ENCODE measurements around the gene NOTCH1. TPM values are rescaled to one million over a fixed set of nuclear protein-coding genes. Genes with fewer than 3 reads are reported as not detected.
A peak's percentile ranks its signal among the peaks of the same experiment; 100 is the strongest.

Gene NOTCH1
- total RNA-seq, 1 experiment from 2014 or later = 95.6 TPM

DNA sequence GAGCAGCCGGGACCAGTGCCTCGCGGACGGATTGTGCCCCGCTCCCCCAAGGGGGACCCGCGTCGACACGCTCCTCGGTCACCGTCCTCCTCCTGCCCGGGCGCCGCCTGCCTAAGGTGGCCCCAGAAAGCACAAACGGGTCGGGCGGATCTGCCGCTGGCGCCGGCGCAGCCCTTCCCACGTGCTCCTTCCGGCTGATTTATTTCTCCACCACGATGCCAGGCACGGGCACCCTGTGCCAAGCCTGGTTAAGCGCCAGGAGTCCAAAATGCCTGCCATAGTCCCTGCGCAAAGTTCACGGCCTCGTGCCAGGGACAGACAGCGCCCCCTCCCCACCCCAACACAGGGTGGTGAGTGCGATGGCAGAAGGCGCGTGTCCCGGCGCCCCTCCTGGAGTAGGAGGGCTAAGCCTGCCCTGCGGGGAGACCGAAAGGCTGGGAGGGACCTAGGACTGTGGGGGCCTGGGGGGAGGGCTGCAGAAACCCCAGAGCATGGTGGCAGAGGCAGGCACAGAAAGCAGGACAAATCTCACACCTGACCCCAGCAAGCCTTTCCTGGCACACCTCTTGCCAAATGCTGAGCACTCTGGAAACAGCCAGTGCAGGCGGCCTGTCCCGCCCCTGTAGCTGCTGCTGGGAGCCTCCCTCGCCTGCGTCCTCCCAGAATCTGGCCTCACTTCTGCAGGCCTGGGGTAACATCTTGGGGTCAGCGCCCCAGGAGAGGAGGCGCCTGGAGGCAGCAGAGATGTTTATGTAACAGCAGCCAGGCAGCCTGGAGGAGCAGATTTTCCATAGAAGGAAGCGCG is 1.1 kb upstream of the NOTCH1 start:
- Mint-ChIP-seq H3K4me1 (peaks cover 50% of the 10 kb centered on the region), H3K4me3 (peak overlapping the region; percentile 73), H3K36me3 (no peaks in the 10 kb centered on the region), H3K9me3 (no peaks in the 10 kb centered on the region), H3K27ac (peak overlapping the region; percentile 95), H3K27me3 (ENCODE audit: low read depth) (no peaks in the 10 kb centered on the region)
- ChIA-PET CTCF (interaction anchor here (0.5 to 2.8 kb wide), 7 partner anchors 10 to 132 kb away, joined by 3 to 17 read pairs (median 5); no protein-coding TSS in a partner anchor), POLR2A (interaction anchor here (0.6 to 1.1 kb wide), 4 partner anchors 26 to 79 kb away, joined by 3 read pairs; no protein-coding TSS in a partner anchor)
- peak; percentile 8 for ATAC-seq
- DNase-seq (ENCODE audit: low spot score) = no peak
- no peak for TF ChIP-seq NFATC4 (CRISPR knock-in tag; IDR thresholded peaks at IDR 0.05)
- no peak for TF ChIP-seq ZNF317 (CRISPR knock-in tag; IDR thresholded peaks at IDR 0.05; ENCODE audit: borderline replicate concordance, low read depth)
- peak; percentile 49; the same call in 1 of the 2 replicates for TF ChIP-seq ZNF263 (CRISPR knock-in tag; IDR thresholded peaks at IDR 0.05; ENCODE audit: low read depth)
- TF ChIP-seq MXD4 (CRISPR knock-in tag; IDR thresholded peaks at IDR 0.05; ENCODE audit: borderline replicate concordance) = no peak
- 0 out of 2 replicates have a peak, but pooled peaks have one; percentile 21 for TF ChIP-seq MYBL2 (CRISPR knock-in tag; IDR thresholded peaks at IDR 0.05)
- TF ChIP-seq FOXP1 (CRISPR knock-in tag; IDR thresholded peaks at IDR 0.05; ENCODE audit: borderline replicate concordance) = peak; percentile 76; the same call in 1 of the 2 replicates
- no peak for TF ChIP-seq GRHL2 (CRISPR knock-in tag; IDR thresholded peaks at IDR 0.05; ENCODE audit: insufficient replicate concordance, severe bottlenecking)
- TF ChIP-seq NFYB (CRISPR knock-in tag; conservative IDR thresholded peaks at IDR 0.05; ENCODE audit: low read depth) = no peak
- TF ChIP-seq, protein P1, sequence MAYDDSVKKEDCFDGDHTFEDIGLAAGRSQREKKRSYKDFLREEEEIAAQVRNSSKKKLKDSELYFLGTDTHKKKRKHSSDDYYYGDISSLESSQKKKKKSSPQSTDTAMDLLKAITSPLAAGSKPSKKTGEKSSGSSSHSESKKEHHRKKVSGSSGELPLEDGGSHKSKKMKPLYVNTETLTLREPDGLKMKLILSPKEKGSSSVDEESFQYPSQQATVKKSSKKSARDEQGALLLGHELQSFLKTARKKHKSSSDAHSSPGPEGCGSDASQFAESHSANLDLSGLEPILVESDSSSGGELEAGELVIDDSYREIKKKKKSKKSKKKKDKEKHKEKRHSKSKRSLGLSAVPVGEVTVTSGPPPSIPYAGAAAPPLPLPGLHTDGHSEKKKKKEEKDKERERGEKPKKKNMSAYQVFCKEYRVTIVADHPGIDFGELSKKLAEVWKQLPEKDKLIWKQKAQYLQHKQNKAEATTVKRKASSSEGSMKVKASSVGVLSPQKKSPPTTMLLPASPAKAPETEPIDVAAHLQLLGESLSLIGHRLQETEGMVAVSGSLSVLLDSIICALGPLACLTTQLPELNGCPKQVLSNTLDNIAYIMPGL (CRISPR knock-in tag; IDR thresholded peaks at IDR 0.05) = 0 out of 2 replicates have a peak, but pooled peaks have one; percentile 15
- TF ChIP-seq SOX15 (CRISPR knock-in tag; IDR thresholded peaks at IDR 0.05) = no peak
- TF ChIP-seq, protein P2, sequence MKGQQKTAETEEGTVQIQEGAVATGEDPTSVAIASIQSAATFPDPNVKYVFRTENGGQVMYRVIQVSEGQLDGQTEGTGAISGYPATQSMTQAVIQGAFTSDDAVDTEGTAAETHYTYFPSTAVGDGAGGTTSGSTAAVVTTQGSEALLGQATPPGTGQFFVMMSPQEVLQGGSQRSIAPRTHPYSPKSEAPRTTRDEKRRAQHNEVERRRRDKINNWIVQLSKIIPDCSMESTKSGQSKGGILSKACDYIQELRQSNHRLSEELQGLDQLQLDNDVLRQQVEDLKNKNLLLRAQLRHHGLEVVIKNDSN (CRISPR knock-in tag; IDR thresholded peaks at IDR 0.05) = peak; percentile 60; the same call in 1 of the 2 replicates
- TF ChIP-seq RELA (CRISPR knock-in tag; IDR thresholded peaks at IDR 0.05; ENCODE audit: borderline replicate concordance) = peak; percentile 80
- no peak for TF ChIP-seq NFE2L1 (CRISPR knock-in tag; IDR thresholded peaks at IDR 0.05)
- TF ChIP-seq SMAD3 (CRISPR knock-in tag; IDR thresholded peaks at IDR 0.05; ENCODE audit: borderline replicate concordance) = no peak
- TF ChIP-seq HMGA2 (CRISPR knock-in tag; IDR thresholded peaks at IDR 0.05) = no peak
- TF ChIP-seq, protein P3, sequence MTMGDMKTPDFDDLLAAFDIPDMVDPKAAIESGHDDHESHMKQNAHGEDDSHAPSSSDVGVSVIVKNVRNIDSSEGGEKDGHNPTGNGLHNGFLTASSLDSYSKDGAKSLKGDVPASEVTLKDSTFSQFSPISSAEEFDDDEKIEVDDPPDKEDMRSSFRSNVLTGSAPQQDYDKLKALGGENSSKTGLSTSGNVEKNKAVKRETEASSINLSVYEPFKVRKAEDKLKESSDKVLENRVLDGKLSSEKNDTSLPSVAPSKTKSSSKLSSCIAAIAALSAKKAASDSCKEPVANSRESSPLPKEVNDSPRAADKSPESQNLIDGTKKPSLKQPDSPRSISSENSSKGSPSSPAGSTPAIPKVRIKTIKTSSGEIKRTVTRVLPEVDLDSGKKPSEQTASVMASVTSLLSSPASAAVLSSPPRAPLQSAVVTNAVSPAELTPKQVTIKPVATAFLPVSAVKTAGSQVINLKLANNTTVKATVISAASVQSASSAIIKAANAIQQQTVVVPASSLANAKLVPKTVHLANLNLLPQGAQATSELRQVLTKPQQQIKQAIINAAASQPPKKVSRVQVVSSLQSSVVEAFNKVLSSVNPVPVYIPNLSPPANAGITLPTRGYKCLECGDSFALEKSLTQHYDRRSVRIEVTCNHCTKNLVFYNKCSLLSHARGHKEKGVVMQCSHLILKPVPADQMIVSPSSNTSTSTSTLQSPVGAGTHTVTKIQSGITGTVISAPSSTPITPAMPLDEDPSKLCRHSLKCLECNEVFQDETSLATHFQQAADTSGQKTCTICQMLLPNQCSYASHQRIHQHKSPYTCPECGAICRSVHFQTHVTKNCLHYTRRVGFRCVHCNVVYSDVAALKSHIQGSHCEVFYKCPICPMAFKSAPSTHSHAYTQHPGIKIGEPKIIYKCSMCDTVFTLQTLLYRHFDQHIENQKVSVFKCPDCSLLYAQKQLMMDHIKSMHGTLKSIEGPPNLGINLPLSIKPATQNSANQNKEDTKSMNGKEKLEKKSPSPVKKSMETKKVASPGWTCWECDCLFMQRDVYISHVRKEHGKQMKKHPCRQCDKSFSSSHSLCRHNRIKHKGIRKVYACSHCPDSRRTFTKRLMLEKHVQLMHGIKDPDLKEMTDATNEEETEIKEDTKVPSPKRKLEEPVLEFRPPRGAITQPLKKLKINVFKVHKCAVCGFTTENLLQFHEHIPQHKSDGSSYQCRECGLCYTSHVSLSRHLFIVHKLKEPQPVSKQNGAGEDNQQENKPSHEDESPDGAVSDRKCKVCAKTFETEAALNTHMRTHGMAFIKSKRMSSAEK (CRISPR knock-in tag; IDR thresholded peaks at IDR 0.05; ENCODE audit: borderline replicate concordance) = peak; percentile 63; the same call in 1 of the 2 replicates
- TF ChIP-seq, protein P4, sequence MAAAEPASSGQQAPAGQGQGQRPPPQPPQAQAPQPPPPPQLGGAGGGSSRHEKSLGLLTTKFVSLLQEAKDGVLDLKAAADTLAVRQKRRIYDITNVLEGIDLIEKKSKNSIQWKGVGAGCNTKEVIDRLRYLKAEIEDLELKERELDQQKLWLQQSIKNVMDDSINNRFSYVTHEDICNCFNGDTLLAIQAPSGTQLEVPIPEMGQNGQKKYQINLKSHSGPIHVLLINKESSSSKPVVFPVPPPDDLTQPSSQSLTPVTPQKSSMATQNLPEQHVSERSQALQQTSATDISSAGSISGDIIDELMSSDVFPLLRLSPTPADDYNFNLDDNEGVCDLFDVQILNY (CRISPR knock-in tag; IDR thresholded peaks at IDR 0.05) = 0 out of 2 replicates have a peak, but pooled peaks have one; percentile 26
- TF ChIP-seq, protein P5, sequence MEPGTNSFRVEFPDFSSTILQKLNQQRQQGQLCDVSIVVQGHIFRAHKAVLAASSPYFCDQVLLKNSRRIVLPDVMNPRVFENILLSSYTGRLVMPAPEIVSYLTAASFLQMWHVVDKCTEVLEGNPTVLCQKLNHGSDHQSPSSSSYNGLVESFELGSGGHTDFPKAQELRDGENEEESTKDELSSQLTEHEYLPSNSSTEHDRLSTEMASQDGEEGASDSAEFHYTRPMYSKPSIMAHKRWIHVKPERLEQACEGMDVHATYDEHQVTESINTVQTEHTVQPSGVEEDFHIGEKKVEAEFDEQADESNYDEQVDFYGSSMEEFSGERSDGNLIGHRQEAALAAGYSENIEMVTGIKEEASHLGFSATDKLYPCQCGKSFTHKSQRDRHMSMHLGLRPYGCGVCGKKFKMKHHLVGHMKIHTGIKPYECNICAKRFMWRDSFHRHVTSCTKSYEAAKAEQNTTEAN (CRISPR knock-in tag; IDR thresholded peaks at IDR 0.05) = peak; percentile 74; the same call in 1 of the 2 replicates
- TF ChIP-seq, protein P6, sequence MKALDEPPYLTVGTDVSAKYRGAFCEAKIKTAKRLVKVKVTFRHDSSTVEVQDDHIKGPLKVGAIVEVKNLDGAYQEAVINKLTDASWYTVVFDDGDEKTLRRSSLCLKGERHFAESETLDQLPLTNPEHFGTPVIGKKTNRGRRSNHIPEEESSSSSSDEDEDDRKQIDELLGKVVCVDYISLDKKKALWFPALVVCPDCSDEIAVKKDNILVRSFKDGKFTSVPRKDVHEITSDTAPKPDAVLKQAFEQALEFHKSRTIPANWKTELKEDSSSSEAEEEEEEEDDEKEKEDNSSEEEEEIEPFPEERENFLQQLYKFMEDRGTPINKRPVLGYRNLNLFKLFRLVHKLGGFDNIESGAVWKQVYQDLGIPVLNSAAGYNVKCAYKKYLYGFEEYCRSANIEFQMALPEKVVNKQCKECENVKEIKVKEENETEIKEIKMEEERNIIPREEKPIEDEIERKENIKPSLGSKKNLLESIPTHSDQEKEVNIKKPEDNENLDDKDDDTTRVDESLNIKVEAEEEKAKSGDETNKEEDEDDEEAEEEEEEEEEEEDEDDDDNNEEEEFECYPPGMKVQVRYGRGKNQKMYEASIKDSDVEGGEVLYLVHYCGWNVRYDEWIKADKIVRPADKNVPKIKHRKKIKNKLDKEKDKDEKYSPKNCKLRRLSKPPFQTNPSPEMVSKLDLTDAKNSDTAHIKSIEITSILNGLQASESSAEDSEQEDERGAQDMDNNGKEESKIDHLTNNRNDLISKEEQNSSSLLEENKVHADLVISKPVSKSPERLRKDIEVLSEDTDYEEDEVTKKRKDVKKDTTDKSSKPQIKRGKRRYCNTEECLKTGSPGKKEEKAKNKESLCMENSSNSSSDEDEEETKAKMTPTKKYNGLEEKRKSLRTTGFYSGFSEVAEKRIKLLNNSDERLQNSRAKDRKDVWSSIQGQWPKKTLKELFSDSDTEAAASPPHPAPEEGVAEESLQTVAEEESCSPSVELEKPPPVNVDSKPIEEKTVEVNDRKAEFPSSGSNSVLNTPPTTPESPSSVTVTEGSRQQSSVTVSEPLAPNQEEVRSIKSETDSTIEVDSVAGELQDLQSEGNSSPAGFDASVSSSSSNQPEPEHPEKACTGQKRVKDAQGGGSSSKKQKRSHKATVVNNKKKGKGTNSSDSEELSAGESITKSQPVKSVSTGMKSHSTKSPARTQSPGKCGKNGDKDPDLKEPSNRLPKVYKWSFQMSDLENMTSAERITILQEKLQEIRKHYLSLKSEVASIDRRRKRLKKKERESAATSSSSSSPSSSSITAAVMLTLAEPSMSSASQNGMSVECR (CRISPR knock-in tag; IDR thresholded peaks at IDR 0.05; ENCODE audit: borderline replicate concordance) = 0 out of 2 replicates have a peak, but pooled peaks have one; percentile 13
- peak; percentile 71; the same call in 1 of the 2 replicates for TF ChIP-seq ETV6 (CRISPR knock-in tag; IDR thresholded peaks at IDR 0.05)
- TF ChIP-seq, protein P7, sequence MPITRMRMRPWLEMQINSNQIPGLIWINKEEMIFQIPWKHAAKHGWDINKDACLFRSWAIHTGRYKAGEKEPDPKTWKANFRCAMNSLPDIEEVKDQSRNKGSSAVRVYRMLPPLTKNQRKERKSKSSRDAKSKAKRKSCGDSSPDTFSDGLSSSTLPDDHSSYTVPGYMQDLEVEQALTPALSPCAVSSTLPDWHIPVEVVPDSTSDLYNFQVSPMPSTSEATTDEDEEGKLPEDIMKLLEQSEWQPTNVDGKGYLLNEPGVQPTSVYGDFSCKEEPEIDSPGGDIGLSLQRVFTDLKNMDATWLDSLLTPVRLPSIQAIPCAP (CRISPR knock-in tag; IDR thresholded peaks at IDR 0.05) = 0 out of 2 replicates have a peak, but pooled peaks have one; percentile 16

All from WTC11 (cell line).